K562 (cell line): ENCODE results near the gene MPC2. TPM values are rescaled to one million over a fixed set of nuclear protein-coding genes. Genes with fewer than 3 reads are reported as not detected.

Experiments used
- polyA plus RNA-seq, 8 experiments: library from polyadenylated mRNA; depleted of rRNA in 4 of 8; stranded (reverse) in 5 of 8; unstranded in 3 of 8; fragments of >200 nt; fragmentation: Nextera tagmentation in 2 of 8; fragmentation: Illumina TruSeq in 1 of 8; extraction: Ambion mirVana in 2 of 8; extraction: Trizol in 1 of 8; gene quantifications; 2 replicates each; pipeline versions ENCODE4 v1.2.1 to v1.2.3, GENCODE V29; 2011 to 2014; ENCODE audit warnings: inconsistent platforms in 1 of 8, missing spikeins in 1 of 8
- total RNA-seq, 7 experiments: library from RNA; depleted of rRNA in 6 of 7; stranded (reverse); fragments of >200 nt in 6 of 7; fragmentation: Illumina TruSeq in 2 of 7; extraction: Trizol in 2 of 7; gene quantifications; 2 replicates each; pipeline versions ENCODE4 v1.2.1 to v1.2.3, GENCODE V29; 2011 to 2021; ENCODE audit warnings: low replicate concordance in 1 of 7

MPC2 gene
- total and polyA plus RNA-seq, 9 of the 15 experiments (the other 6 are each of a cell fraction or from before 2014, with no cell fraction given) = 70.7 to 179 (median 144) TPM

Other genes starting within 250 kb of the MPC2 start
- 46.1 and 57.8 TPM in 2 replicates for gene MPZL1, start 215.1 kb downstream of the MPC2 start, total RNA-seq (2014; rRNA removed)
- gene MPZL1, start 215.1 kb downstream of the MPC2 start, total RNA-seq (2014; rRNA removed; fragmentation: Illumina TruSeq; extraction: Trizol) = 82.4 and 92.6 TPM in 2 replicates
- 63.2 and 66.5 TPM in 2 replicates for gene MPZL1, start 215.1 kb downstream of the MPC2 start, total RNA-seq (2015; rRNA removed; fragmentation: Illumina TruSeq; extraction: Trizol)
- 65.3 and 79.5 TPM in 2 replicates for gene MPZL1, start 215.1 kb downstream of the MPC2 start, total RNA-seq (2021)
- gene MPZL1, start 215.1 kb downstream of the MPC2 start, polyA plus RNA-seq (2011; rRNA removed) = 89.9 and 153 TPM in 2 replicates
- 64.6 and 75.9 TPM in 2 replicates for gene MPZL1, start 215.1 kb downstream of the MPC2 start, polyA plus RNA-seq (2014; fragmentation: Illumina TruSeq; extraction: Trizol)
- gene MPZL1, start 215.1 kb downstream of the MPC2 start, polyA plus RNA-seq (2014; fragmentation: Nextera tagmentation; extraction: Ambion mirVana) = 10 to 100 TPM; 14.5 to 20.5 TPM
- gene MPZL1, start 215.1 kb downstream of the MPC2 start, polyA plus RNA-seq (2014; rRNA removed) = 46.5 and 46.7 TPM in 2 replicates
- gene ADCY10, start 22.9 kb downstream of the MPC2 start, total RNA-seq (2014; rRNA removed) = 0.24 and 0.86 TPM in 2 replicates
- 0.29 and 0.32 TPM in 2 replicates for gene ADCY10, start 22.9 kb downstream of the MPC2 start, total RNA-seq (2014; rRNA removed; fragmentation: Illumina TruSeq; extraction: Trizol)
- gene ADCY10, start 22.9 kb downstream of the MPC2 start, total RNA-seq (2015; rRNA removed; fragmentation: Illumina TruSeq; extraction: Trizol) = 0.11 and 0.14 TPM in 2 replicates
- gene ADCY10, start 22.9 kb downstream of the MPC2 start, total RNA-seq (2021) = 0.20 and 0.22 TPM in 2 replicates
- gene ADCY10, start 22.9 kb downstream of the MPC2 start, polyA plus RNA-seq (2011; rRNA removed) = 0.21 and 0.54 TPM in 2 replicates
- gene ADCY10, start 22.9 kb downstream of the MPC2 start, polyA plus RNA-seq (2014; fragmentation: Illumina TruSeq; extraction: Trizol) = 0.25 and 0.26 TPM in 2 replicates
- under 1 TPM; 0.21 to 0.39 TPM for gene ADCY10, start 22.9 kb downstream of the MPC2 start, polyA plus RNA-seq (2014; fragmentation: Nextera tagmentation; extraction: Ambion mirVana)
- gene ADCY10, start 22.9 kb downstream of the MPC2 start, polyA plus RNA-seq (2014; rRNA removed) = 0.08 and 0.11 TPM in 2 replicates
- 46.2 and 46.3 TPM in 2 replicates for gene DCAF6, start 389 bp downstream of the MPC2 start, total RNA-seq (2014; rRNA removed)
- gene DCAF6, start 389 bp downstream of the MPC2 start, total RNA-seq (2014; rRNA removed; fragmentation: Illumina TruSeq; extraction: Trizol) = 61.9 and 73.9 TPM in 2 replicates
- gene DCAF6, start 389 bp downstream of the MPC2 start, total RNA-seq (2015; rRNA removed; fragmentation: Illumina TruSeq; extraction: Trizol) = 56.4 and 57.8 TPM in 2 replicates
- gene DCAF6, start 389 bp downstream of the MPC2 start, total RNA-seq (2021) = 40.6 and 42.8 TPM in 2 replicates
- gene DCAF6, start 389 bp downstream of the MPC2 start, polyA plus RNA-seq (2011; rRNA removed) = 91.6 and 102 TPM in 2 replicates
- gene DCAF6, start 389 bp downstream of the MPC2 start, polyA plus RNA-seq (2014; fragmentation: Illumina TruSeq; extraction: Trizol) = 54.3 and 59.1 TPM in 2 replicates
- 10 to 100 TPM; 19.1 to 24.5 TPM for gene DCAF6, start 389 bp downstream of the MPC2 start, polyA plus RNA-seq (2014; fragmentation: Nextera tagmentation; extraction: Ambion mirVana)
- gene DCAF6, start 389 bp downstream of the MPC2 start, polyA plus RNA-seq (2014; rRNA removed) = 41.1 and 45.6 TPM in 2 replicates
- gene GPR161, start 199.9 kb upstream of the MPC2 start, total RNA-seq (2014; rRNA removed) = 0.45 and 1.1 TPM in 2 replicates
- 0.64 and 0.76 TPM in 2 replicates for gene GPR161, start 199.9 kb upstream of the MPC2 start, total RNA-seq (2014; rRNA removed; fragmentation: Illumina TruSeq; extraction: Trizol)
- 0.68 and 1.0 TPM in 2 replicates for gene GPR161, start 199.9 kb upstream of the MPC2 start, total RNA-seq (2015; rRNA removed; fragmentation: Illumina TruSeq; extraction: Trizol)
- gene GPR161, start 199.9 kb upstream of the MPC2 start, total RNA-seq (2021) = 1.2 and 1.6 TPM in 2 replicates
- 2.4 and 3.2 TPM in 2 replicates for gene GPR161, start 199.9 kb upstream of the MPC2 start, polyA plus RNA-seq (2011; rRNA removed)
- gene GPR161, start 199.9 kb upstream of the MPC2 start, polyA plus RNA-seq (2014; fragmentation: Illumina TruSeq; extraction: Trizol) = 0.95 and 1.3 TPM in 2 replicates
- gene GPR161, start 199.9 kb upstream of the MPC2 start, polyA plus RNA-seq (2014; fragmentation: Nextera tagmentation; extraction: Ambion mirVana) = under 1 TPM; 0.15 to 0.18 TPM
- gene GPR161, start 199.9 kb upstream of the MPC2 start, polyA plus RNA-seq (2014; rRNA removed) = 0.73 and 1.1 TPM in 2 replicates
- 41.4 and 52.1 TPM in 2 replicates for gene TIPRL, start 241.9 kb upstream of the MPC2 start, total RNA-seq (2014; rRNA removed)
- gene TIPRL, start 241.9 kb upstream of the MPC2 start, total RNA-seq (2014; rRNA removed; fragmentation: Illumina TruSeq; extraction: Trizol) = 73.5 and 78.1 TPM in 2 replicates
- gene TIPRL, start 241.9 kb upstream of the MPC2 start, total RNA-seq (2015; rRNA removed; fragmentation: Illumina TruSeq; extraction: Trizol) = 71.1 and 81.7 TPM in 2 replicates
- gene TIPRL, start 241.9 kb upstream of the MPC2 start, total RNA-seq (2021) = 57.0 and 64.4 TPM in 2 replicates
- gene TIPRL, start 241.9 kb upstream of the MPC2 start, polyA plus RNA-seq (2011; rRNA removed) = 44.9 and 69.9 TPM in 2 replicates
- 50.7 and 60.1 TPM in 2 replicates for gene TIPRL, start 241.9 kb upstream of the MPC2 start, polyA plus RNA-seq (2014; fragmentation: Illumina TruSeq; extraction: Trizol)
- gene TIPRL, start 241.9 kb upstream of the MPC2 start, polyA plus RNA-seq (2014; fragmentation: Nextera tagmentation; extraction: Ambion mirVana) = 10 to 100 TPM; 87.0 to 90.2 TPM
- 54.8 and 63.2 TPM in 2 replicates for gene TIPRL, start 241.9 kb upstream of the MPC2 start, polyA plus RNA-seq (2014; rRNA removed)